Suppressor macrophage treated with lipopolysaccharide for 4 hours (primary cell): ENCODE measurements around the gene RYR2.
A peak's percentile ranks its signal among the peaks of the same experiment; 100 is the strongest.
"Not testable (repeated sequence)": the region's sequence is repeated elsewhere in the genome, so short reads cannot be mapped to it uniquely, and the experiment has no call there.

Source experiments
- DNase-seq: peaks from one replicate; pipeline ENCODE4 v3.0.0-alpha.2; 2020

Gene RYR2

DNA sequence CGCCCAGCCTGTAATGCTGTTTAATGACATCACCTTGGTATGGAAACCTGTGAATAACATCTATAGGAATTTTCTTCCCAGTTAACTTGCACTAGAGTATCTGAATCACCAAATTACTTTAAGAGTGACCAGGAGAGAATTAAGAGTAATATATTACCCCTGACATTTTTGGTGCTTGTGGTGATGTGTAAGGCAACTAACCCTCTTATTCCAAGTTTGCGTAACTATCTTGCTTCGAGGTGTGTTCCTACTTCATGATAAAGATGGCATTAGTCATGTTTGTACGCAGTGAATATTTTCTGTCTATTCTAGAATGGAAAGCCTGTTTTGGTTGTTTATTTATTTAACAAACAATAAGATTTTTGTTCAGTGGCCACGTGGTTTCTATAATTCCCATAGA lies 717.4 kb downstream of the RYR2 start:
- DNase-seq = no peak

DNA sequence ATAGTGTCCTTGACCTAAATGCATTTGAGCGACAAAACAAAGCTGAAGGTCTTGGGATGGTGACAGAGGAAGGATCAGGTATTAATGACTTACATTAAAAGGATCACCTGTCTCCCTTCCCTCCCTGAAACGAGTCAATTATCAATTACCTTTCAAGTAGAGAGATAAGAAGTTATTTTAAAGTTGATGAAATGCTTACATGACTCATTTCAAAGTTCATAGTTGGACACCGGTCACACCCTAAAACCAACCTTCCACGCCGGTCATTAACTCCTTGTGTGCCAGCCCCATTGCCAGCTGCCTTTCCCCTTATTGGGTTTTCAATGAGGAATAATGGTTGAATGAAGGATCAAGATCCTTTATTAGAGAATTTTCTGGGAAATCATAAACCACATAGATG lies 719.0 kb downstream of the RYR2 start:
- no peak for DNase-seq

GRCh38 chr1:237763137-237763536 lies 721.2 kb downstream of the RYR2 start:
- DNase-seq = no peak

- DNase-seq = no peak
Measured at GRCh38 chr1:237763751-237764150, 721.8 kb downstream of the RYR2 start.

GRCh38 chr1:237769916-237770315 lies 727.9 kb downstream of the RYR2 start:
- DNase-seq = no peak

GRCh38 chr1:237772009-237772408 lies 730.0 kb downstream of the RYR2 start:
- no peak for DNase-seq

DNA sequence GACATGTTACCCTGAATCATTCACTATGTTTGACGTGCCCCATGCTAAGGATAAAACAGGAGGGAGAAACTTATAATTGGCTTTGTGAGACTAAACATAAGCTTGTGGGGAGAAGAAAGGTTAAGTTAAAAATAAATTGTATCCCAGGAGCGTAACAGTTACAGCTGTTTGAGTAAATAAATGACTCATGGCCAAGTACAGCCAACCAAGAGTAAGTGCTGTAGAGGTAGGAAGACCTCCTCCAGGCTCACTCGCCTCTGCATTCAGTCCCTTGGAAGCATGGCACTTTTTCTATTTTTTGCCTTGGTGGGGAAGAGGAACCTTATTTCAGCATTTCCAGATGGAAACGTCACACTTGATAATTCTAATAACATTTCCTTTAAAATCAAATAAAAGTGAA lies 732.3 kb downstream of the RYR2 start:
- no peak for DNase-seq

DNA sequence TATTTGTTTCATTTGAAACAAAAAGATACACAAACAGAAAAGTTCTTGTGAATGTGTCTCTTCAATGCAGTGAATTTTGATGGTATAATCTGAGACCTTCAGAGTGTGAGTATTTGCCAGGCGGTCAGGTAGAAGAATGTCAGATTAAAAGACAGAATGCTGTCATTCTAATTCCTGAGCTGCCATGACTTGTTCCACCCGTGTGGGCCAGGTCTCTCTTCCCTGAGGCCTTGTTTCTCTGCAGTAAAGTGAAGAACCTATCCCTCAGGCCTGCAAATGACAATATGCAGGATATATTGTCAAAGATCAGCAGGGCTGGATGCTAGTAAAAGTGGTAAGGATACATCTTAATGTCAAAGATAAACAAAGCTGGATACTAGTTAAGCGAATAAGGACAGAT lies 737.4 kb downstream of the RYR2 start:
- DNase-seq = no peak

DNA sequence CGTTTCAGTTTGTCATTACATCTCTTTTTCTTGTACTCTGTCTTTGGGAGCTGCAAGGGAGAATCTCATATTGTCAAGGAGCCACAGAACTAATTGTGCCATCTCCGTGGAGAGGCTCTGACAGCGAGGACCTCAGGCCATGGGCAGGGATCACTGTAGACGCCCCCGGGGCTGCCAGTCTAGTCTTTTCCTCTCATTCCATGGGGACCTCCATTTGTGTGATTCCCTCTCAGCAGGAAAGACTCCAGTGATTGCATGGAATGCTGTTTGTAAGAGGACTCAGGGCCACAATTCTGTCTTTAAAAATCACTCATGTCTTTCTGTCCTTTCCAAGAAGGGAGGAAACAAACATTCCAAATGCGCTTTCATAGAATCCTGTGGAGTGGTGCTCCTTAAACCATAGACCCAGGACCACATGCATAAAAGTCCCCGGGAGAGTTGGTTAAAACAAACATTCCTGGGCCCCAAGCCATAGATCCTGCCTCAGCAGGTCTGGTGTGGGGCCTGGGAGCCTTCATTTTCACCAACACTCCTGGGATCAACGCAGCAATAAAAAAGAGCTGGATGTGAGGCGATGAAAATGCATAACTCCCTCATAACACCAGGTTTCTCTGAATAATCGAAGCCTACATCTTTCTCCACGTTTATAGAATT lies 744.2 kb downstream of the RYR2 start:
- no peak for DNase-seq

- DNase-seq = no peak
Measured at GRCh38 chr1:237788069-237788468, 746.1 kb downstream of the RYR2 start.

DNA sequence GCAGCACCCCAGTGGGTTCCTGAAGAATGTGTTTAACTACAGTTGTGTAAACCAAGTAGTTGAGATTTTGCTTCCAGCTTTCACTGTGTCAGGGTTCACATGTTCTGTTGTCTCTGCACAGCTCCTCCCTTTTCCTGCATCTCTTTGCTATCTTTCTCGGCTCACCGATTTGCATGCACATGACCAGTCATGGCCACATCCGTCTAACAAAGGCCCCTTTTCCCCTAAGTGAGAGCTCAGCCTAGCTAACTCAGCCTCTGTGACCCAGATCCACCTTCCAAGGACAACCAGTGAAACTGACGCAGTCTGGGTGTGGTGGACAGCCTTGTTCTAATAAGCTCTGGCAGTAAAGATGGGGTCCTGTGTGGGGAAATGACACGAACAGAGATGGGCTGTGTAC lies 747.6 kb downstream of the RYR2 start:
- DNase-seq = no peak

DNA sequence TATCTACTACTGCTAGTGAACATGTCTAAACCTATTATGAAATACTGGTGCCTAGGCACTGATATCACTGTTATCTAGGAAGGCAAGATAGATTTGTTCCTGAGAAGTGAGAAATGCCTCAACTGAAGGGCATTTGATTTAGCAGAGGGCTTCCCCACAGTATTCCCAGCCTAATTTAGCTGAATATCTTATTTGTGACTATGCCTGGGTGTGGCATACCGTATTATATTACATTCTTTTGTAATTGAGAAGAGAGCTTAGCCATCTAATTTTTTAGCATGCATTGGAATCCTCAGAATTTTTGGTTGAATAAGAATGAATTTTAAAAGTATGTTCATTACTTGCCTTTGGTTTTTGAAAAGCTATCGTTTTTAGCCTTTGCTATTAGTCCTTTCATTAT lies 749.6 kb downstream of the RYR2 start:
- no peak for DNase-seq

- no peak for DNase-seq
Measured at GRCh38 chr1:237792149-237792548, 750.2 kb downstream of the RYR2 start.

GRCh38 chr1:237792726-237793125 lies 750.7 kb downstream of the RYR2 start:
- no peak for DNase-seq

GRCh38 chr1:237794071-237794470 lies 752.1 kb downstream of the RYR2 start:
- DNase-seq = no peak

- DNase-seq = no peak
Measured at GRCh38 chr1:237795558-237795957, 753.6 kb downstream of the RYR2 start.

DNA sequence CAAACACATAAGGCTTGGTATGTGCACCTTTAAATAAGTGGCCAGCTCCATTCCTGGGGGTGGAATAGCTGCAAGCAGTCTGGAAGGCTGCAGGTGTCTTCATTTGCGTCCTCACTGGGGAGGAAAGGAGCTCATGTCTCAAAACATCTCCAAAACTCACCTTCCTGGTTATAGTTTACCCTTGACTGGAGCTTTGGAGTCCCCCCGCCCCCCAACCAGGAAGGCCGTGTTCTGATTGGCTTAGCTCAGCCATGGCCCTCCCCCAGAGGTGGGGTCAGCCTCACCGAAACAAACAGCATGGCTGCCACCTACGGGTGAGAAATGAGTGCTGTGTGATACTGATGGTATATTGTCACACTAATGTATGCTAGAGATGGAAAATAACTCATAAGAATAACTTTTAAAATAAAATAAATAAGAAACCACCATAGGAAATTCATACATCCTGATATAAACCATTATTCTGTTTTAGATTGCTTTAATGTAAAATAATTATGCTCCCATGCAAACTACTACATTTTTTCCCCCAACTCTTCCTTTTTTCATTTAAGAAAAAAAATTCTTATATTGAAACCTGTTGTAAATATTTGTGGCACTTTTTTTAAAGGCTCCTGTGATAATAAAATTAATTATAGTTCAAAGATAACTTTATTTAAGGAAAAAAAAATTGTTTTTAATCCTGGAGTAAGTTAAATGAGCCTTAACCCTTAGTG lies 757.9 kb downstream of the RYR2 start:
- DNase-seq = no peak

GRCh38 chr1:237804516-237804915 lies 762.5 kb downstream of the RYR2 start:
- no peak for DNase-seq

GRCh38 chr1:237809099-237809498 lies 767.1 kb downstream of the RYR2 start:
- no peak for DNase-seq

- DNase-seq = no peak
Measured at GRCh38 chr1:237811633-237812032, 769.6 kb downstream of the RYR2 start.

- DNase-seq = no peak
Measured at GRCh38 chr1:237812061-237812460, 770.1 kb downstream of the RYR2 start.

GRCh38 chr1:237814319-237814924 lies 772.4 kb downstream of the RYR2 start:
- DNase-seq = peak; percentile 25

DNA sequence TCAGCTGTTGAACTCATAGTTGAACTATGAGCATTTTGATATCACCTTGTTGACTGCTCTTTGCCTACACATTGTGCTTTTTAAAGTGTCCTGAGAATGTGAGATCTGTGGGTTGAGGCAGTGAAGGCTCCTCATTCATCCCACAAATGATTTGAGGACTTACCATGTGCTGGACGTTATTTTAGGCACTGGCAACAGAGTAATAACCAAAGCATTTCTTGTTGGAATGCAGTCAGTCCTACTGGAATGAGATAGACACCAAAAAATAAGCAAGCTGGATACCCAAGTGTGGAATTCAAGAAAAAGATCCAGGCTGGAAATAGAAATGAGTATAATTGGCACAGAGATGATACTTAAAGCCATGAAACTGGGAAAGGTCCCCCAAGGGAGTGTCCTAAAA lies 775.3 kb downstream of the RYR2 start:
- no peak for DNase-seq

DNA sequence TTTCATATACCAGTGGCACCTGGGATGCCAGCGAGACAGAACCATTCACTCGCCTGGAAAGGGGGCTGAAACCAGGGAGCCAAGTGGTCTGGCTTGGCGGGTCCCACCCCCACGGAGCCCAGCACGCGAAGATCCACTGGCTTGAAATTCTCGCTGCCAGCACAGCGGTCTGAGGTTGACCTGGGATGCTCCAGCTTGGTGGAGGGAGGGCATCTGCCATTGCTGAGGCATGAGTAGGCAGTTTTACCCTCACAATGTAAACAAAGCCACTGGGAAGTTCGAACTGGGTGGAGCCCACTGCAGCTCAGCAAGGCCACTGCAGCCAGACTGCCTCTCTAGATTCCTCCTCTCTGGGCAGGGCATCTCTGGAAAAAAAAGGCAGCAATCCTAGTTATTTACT lies 778.6 kb downstream of the RYR2 start:
- not testable (repeated sequence) for DNase-seq

- DNase-seq = no peak
Measured at GRCh38 chr1:237832858-237833257, 790.9 kb downstream of the RYR2 start.
